GM19043 (cell line): ENCODE results near the gene CASQ1.

Experiments
- ATAC-seq: cut with Tn5 transposase; IDR thresholded peaks from one replicate; pipeline ENCODE4 v1.9.1; 2021; ENCODE audit warnings: low read depth; ENCODE audit not compliant: unreplicated experiment

The CASQ1 gene

GRCh38 chr1:160189649-160190625, at the start of gene CASQ1:
Gene CASQ1, plus strand, starts transcription at chr1:160190575. Its CDS starts 177 bp downstream, at chr1:160190752.
- ATAC-seq, result no peak

- no peak for ATAC-seq
Measured at GRCh38 chr1:160143695-160144094, 46.7 kb upstream of the CASQ1 start.

- no peak for ATAC-seq
Measured at GRCh38 chr1:160144921-160145320, 45.5 kb upstream of the CASQ1 start.

DNA sequence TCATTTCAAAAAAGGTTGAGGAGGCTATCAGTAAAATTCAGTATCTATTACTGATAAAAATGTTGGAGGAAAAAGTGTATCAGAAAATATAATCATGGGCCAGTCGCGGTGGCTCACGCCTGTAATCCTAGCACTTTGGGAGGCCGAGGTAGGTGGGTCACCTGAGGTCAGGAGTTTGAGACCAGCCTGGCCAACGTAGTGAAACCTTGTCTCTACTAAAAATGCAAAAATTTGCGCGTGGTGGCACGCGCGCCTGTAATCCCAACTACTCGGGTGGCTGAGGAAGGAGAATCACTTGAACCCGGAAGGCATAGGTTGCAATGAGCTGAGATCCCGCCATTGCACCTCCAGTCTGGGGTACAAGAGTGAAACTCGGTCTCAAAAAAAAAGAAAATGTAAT, 44.3 kb upstream of the CASQ1 start:
- no peak for ATAC-seq

DNA sequence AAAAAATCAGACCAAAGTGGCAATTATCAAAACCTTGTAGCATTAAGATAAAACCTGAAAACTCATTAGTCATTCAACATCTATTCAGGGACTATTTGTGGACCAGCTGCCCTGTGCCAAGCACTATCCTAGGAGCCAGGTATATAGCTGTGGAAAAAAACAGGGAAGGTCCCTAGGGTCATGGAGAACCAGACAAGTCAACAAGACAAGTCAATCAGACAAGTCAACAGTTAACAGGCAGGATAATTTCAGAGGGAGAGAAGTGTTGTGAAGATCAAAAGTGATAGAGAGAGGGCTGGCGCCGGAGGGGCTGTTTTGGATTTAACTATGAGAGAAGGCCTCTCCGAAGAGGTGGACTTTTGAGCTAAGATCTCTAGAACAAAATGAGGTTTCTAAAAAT, 42.3 kb upstream of the CASQ1 start:
- no peak for ATAC-seq

- ATAC-seq, result no peak
Measured at GRCh38 chr1:160149233-160149632, 41.1 kb upstream of the CASQ1 start.

GRCh38 chr1:160149716-160150115, 40.7 kb upstream of the CASQ1 start:
- ATAC-seq, result no peak

GRCh38 chr1:160151303-160151702, 39.1 kb upstream of the CASQ1 start, which contains the start of gene ATP1A4:
Gene ATP1A4, plus strand, starts transcription at chr1:160151603. Its CDS starts 438 bp downstream, at chr1:160152041.
- ATAC-seq, result no peak

- ATAC-seq, result no peak
Measured at GRCh38 chr1:160154790-160155189, 35.6 kb upstream of the CASQ1 start.

DNA sequence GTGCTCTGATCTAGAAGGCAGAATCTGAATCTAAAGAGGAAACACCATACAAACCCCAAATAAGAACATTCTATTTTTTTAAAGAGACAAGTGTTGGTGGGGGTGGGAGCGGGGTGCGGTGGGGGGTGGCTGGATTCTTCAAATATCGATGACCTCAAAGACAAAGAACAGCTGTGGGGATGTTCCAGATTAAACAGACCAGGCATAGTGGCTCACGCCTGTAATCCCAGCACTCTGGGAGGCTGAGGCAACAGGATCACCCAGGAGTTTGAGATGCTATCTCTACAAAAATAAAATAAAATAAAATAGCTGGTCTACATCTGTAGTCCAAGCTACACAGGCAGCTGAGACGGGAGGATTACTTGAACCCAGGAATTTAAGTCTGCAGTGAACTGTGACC, 34.0 kb upstream of the CASQ1 start:
- no peak for ATAC-seq

DNA sequence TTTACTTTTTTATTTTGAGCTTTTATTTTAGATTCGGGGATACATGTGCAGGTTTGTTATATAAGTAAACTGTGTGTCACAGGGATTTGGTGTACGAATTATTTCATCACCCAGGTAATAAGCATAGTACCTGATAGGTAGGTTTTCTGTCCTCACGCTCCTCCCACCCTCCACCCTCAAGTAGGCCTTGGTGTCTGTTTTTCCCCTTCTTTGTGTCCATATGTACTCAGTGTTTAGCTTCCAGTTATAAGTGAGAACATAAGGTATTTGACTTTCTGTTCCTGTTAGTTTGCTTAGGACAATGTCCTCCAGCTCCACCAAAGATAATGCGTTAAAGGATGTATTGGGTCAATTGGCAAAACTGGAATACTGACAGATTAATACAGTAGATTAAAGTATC, 33.2 kb upstream of the CASQ1 start:
- ATAC-seq, result no peak

DNA sequence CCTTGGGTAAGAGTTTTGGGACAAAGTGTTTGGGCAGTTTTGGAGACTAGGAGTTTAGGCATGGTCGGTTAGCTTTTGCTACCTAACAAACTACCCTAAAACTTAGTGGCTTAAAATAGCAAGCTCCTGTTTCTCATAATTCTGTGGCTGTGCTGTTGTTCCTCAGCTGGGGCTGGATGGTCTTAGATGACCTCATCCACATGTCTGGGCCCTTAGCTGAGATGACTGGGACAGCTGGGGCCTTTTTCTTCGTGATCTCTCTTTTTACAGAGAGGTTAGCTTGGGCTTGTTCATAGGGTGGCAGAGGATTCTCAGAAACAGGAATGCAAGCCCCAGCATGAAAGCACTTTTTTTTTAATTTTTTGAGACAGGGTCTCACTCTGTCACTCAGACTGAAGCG, 32.3 kb upstream of the CASQ1 start:
- ATAC-seq, result no peak

DNA sequence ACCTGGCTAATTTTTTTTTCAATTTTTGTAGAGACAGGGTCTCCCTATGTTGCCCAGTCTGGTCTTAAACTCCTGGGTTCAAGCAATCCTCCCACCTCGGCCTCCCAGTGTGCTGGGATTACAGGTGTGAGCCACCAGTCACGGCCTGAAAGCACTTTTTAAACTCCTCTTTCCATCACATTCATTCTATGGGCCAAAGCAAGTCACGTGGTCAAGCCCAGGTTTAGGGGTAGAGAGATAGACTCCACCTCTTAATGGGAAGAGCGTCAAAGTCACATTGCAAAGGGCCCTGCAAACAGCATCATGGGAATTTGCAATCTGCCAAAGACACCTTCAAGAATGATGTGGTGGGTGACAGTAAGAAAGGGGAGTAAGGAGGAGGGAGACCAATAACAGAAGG, 31.8 kb upstream of the CASQ1 start:
- ATAC-seq, result no peak

- ATAC-seq, result no peak
Measured at GRCh38 chr1:160159846-160160245, 30.5 kb upstream of the CASQ1 start.

DNA sequence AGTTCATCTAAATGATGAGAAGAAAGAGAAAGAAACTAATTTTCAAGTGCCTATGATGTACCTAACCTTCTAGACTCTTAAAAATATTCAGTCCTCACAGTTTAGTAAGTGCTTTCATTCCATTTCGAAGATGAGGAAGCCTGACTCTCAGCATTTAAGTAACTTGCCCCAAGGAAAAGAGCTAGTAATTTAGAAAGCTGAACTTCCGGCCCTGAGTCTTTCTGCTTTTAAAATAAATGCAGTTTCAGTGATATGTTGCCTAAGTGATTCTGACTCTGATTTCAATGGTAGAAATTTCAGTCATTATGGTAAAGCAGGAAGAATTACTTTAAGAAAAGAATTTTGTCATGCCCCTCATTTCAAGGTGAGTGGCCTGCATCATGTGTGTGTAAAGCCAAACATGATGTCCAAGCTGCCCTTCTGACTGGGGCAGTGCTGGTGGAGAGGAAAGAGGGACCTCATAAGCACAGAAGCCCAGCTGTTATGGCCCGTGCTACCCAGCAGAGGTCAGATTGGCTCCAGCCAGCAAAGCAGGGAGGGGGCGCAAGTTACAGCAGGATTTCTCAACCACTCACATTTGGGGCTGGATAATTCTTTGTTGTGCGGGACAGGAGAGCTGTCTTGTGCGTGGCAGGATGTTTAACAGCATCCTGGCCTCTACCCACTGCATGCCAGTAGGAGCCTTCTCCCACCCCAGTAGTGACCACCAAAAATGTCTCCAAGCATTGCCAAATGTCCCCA, 28.2 kb upstream of the CASQ1 start:
- ATAC-seq, result no peak

- no peak for ATAC-seq
Measured at GRCh38 chr1:160162931-160163330, 27.4 kb upstream of the CASQ1 start.

DNA sequence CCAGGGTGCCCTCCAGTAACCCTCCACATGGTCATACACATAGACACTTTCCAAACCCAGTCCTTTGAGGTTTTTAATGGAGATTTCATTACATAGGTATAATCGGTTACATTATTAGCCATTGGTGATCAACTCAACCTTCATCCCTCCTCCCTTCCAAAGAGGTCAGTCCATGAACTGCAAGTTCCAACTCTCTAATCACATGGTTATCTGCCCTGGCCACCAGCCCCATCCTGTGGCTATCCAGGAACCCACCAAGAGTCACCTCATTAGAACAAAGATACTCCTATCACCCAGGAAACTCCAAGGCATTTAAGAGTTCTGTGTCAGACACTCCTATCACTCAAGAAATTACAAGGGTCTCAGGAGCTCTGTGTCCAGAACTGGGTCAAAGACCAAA, 26.8 kb upstream of the CASQ1 start:
- ATAC-seq, result no peak

DNA sequence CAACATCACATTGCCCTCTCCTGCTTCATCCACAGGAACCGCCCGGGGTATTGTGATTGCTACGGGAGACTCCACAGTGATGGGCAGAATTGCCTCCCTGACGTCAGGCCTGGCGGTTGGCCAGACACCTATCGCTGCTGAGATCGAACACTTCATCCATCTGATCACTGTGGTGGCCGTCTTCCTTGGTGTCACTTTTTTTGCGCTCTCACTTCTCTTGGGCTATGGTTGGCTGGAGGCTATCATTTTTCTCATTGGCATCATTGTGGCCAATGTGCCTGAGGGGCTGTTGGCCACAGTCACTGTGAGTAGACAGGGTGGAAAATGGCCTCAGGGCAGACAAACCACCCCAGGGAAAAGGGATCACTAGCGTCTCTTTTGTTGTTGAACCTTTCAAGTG, 26.3 kb upstream of the CASQ1 start:
- ATAC-seq, result no peak

DNA sequence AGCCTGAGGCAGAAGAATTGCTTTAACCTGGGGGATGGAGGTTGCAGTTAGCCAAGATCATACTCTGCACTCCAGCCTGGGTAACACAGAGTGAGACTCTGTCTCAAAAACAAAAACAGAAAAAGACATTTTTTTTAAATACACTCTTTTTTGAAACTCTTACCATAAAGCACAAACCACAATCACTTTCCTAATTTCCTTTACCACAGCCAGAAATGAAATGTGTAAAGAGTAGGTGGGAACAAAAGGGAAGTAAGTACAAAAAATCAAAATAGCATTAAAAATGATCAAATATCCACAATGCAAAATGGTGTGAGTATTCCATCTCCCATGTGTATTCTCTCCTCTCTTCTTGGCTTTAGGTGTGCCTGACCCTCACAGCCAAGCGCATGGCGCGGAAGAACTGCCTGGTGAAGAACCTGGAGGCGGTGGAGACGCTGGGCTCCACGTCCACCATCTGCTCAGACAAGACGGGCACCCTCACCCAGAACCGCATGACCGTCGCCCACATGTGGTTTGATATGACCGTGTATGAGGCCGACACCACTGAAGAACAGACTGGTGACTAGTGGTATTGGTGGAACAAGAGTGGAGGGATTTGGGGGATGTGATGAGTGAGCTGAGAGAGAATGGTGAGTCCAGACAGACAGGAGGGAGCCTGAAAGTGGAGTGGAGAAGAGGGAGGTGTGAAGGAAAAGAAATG, 24.1 kb upstream of the CASQ1 start:
- no peak for ATAC-seq

GRCh38 chr1:160167056-160167455, 23.3 kb upstream of the CASQ1 start:
- no peak for ATAC-seq

GRCh38 chr1:160167580-160167979, 22.8 kb upstream of the CASQ1 start:
- ATAC-seq, result no peak
